ENCODE results near the gene KCTD7.
"Not testable (repeated sequence)": the region's sequence is repeated elsewhere in the genome, so short reads cannot be mapped to it uniquely, and the experiment has no call there.

Gene KCTD7

GRCh38 chr7:66654275-66655112 is 25.8 kb downstream of the KCTD7 start:
- peak; percentile 97 for DNase-seq

GRCh38 chr7:66655113-66655806 is 26.6 kb downstream of the KCTD7 start:
- not testable (repeated sequence) for DNase-seq

- not testable (repeated sequence) for DNase-seq
Measured at GRCh38 chr7:66655826-66656485, 27.3 kb downstream of the KCTD7 start.

- DNase-seq: no peak
Measured at GRCh38 chr7:66657798-66658197, 29.1 kb downstream of the KCTD7 start.

- DNase-seq: no peak
Measured at GRCh38 chr7:66662646-66663264, 34.1 kb downstream of the KCTD7 start.

GRCh38 chr7:66664590-66665293 is 36.1 kb downstream of the KCTD7 start:
- DNase-seq: no peak

- no peak for DNase-seq
Measured at GRCh38 chr7:66666313-66666952, 37.8 kb downstream of the KCTD7 start.

- DNase-seq: no peak
Measured at GRCh38 chr7:66667023-66667728, 38.5 kb downstream of the KCTD7 start.

GRCh38 chr7:66668112-66668511 is 39.4 kb downstream of the KCTD7 start:
- DNase-seq: no peak

GRCh38 chr7:66668677-66669076 is 40.0 kb downstream of the KCTD7 start:
- no peak for DNase-seq

- no peak for DNase-seq
Measured at GRCh38 chr7:66669088-66669487, 40.4 kb downstream of the KCTD7 start.

- DNase-seq: no peak
Measured at GRCh38 chr7:66669496-66669895, 40.8 kb downstream of the KCTD7 start.

- no peak for DNase-seq
Measured at GRCh38 chr7:66671034-66671433, 42.4 kb downstream of the KCTD7 start.

GRCh38 chr7:66671486-66671885 is 42.8 kb downstream of the KCTD7 start:
- DNase-seq: not testable (repeated sequence)

- not testable (repeated sequence) for DNase-seq
Measured at GRCh38 chr7:66672432-66673123, 43.9 kb downstream of the KCTD7 start.

- DNase-seq: not testable (repeated sequence)
Measured at GRCh38 chr7:66673124-66673640, 44.5 kb downstream of the KCTD7 start.

GRCh38 chr7:66679633-66680244 is 51.1 kb downstream of the KCTD7 start:
- DNase-seq: no peak

- peak; percentile 94 for DNase-seq
Measured at GRCh38 chr7:66681491-66682349, 53.0 kb downstream of the KCTD7 start.

Data from activated CD4-positive, alpha-beta T cell treated with anti-CD3 and anti-CD28 coated beads, Interleukin-2, amount 50 U/mL, for 1 hour (primary cell).